Fibroblast of lung (primary cell): ENCODE measurements around the gene IGFLR1.

Experiments
- EZH2 ChIP-seq: IDR thresholded peaks from 2 replicates; pipeline ENCODE4 v1.5.1; 2012; ENCODE audit warnings: low read length, control low read depth, mild to moderate bottlenecking; ENCODE audit errors: missing control alignments
- TF ChIP-seq, protein P1 (sequence below), 2 donors: IDR thresholded peaks in 1 of 2; conservative IDR thresholded peaks in 1 of 2; 1 replicate in 1 of 2; 2 replicates in 1 of 2; pipeline ENCODE4 v1.5.1; 2011 to 2012; ENCODE audit warnings: low read length in 2 of 2, control low read depth in 1 of 2, inconsistent platforms in 1 of 2, low read depth in 1 of 2, mild to moderate bottlenecking in 1 of 2

- TF ChIP-seq, protein P1, sequence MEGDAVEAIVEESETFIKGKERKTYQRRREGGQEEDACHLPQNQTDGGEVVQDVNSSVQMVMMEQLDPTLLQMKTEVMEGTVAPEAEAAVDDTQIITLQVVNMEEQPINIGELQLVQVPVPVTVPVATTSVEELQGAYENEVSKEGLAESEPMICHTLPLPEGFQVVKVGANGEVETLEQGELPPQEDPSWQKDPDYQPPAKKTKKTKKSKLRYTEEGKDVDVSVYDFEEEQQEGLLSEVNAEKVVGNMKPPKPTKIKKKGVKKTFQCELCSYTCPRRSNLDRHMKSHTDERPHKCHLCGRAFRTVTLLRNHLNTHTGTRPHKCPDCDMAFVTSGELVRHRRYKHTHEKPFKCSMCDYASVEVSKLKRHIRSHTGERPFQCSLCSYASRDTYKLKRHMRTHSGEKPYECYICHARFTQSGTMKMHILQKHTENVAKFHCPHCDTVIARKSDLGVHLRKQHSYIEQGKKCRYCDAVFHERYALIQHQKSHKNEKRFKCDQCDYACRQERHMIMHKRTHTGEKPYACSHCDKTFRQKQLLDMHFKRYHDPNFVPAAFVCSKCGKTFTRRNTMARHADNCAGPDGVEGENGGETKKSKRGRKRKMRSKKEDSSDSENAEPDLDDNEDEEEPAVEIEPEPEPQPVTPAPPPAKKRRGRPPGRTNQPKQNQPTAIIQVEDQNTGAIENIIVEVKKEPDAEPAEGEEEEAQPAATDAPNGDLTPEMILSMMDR (conservative IDR thresholded peaks at IDR 0.05 in 1 of 2, IDR thresholded peaks at IDR 0.05 in 1 of 2; ENCODE audit: low read depth in 1 of 2, low read length in 2 of 2) = no peak
- no peak for TF ChIP-seq EZH2
Measured at GRCh38 chr19:35776102-35776788, 34.0 kb upstream of the IGFLR1 start.
